ENCODE data around the gene ABR. TPM values are rescaled to one million over a fixed set of nuclear protein-coding genes. Genes with fewer than 3 reads are reported as not detected.

Gene ABR
- total RNA-seq, 1 experiment from 2014 or later = 35.4 TPM

DNA sequence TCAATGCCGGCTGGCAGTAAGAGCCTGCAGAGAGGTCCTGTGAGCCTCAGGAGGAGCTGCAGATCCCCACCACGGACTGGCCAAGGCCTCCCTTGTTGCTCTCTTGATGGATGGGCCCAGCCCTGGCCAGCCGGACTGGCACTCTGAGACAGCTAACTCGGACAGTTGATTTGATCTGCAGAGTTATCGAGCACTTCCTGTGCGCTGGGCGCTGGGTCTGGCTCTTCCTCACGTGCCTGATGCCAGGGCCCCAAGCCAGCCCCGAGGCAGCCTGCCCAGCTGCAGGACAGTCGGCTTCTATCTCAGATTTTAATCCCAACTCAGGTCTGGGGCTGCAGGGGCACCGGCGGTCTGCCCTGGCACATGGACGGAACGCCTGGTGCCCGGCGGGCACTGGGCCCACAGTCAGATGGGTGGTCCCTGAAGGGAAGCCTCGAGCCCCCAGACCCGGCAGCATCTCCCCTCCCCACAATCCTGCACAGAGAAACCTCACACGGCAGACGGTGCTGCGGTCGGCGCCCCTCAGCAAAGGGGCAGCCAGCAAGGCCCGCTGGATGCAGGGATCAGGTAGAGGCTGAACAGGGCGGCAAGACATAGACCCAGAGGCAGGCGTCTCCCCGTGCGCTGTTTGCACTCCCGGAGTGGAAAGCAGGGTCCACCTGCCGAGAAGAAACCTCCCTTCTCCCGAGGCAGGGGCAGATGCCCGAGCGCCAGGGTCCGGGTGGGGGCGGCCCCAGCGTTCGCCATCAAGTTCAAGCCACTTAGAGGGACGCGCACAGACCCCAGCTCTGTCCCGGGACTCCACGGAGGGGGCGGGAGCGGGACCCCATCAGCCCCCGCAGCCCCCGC, 148.9 kb downstream of the ABR start:
- Histone ChIP-seq H3K9me2 (replicated peaks; ENCODE audit: low read length) (no peaks in the 10 kb centered on the region), H3K4me3 (ENCODE audit: low read length) (no peak overlapping the region), H4K20me1 (ENCODE audit: low read length) (no peaks in the 10 kb centered on the region), H3K4me1 (ENCODE audit: insufficient read depth, low read length) (no peaks in the 10 kb centered on the region), H3K27ac (ENCODE audit: low read length) (no peak overlapping the region), H2AFZ (ENCODE audit: low read length) (no peak overlapping the region), H3K9me3 (ENCODE audit: low read length) (no peaks in the 10 kb centered on the region), H3K9ac (ENCODE audit: low read length) (no peak overlapping the region), H3K36me3 (ENCODE audit: low read depth, low read length) (no peaks in the 10 kb centered on the region), H3K4me2 (ENCODE audit: low read length) (no peak overlapping the region), H3K79me2 (ENCODE audit: low read length) (no peaks in the 10 kb centered on the region), H3F3A (ENCODE audit: low read length, unreplicated experiment) (no peaks in the 10 kb centered on the region), H3K27me3 (ENCODE audit: low read length) (no peaks in the 10 kb centered on the region)
- no peak for DNase-seq
- BruUV-seq (replicated peaks) = no TSS peak
- CTCF ChIA-PET = no interaction called here
- TF ChIP-seq, protein P1, sequence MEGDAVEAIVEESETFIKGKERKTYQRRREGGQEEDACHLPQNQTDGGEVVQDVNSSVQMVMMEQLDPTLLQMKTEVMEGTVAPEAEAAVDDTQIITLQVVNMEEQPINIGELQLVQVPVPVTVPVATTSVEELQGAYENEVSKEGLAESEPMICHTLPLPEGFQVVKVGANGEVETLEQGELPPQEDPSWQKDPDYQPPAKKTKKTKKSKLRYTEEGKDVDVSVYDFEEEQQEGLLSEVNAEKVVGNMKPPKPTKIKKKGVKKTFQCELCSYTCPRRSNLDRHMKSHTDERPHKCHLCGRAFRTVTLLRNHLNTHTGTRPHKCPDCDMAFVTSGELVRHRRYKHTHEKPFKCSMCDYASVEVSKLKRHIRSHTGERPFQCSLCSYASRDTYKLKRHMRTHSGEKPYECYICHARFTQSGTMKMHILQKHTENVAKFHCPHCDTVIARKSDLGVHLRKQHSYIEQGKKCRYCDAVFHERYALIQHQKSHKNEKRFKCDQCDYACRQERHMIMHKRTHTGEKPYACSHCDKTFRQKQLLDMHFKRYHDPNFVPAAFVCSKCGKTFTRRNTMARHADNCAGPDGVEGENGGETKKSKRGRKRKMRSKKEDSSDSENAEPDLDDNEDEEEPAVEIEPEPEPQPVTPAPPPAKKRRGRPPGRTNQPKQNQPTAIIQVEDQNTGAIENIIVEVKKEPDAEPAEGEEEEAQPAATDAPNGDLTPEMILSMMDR (conservative IDR thresholded peaks at IDR 0.05; ENCODE audit: low read depth, low read length) = no peak
- no peak for TF ChIP-seq EZH2phosphoT487 (IDR thresholded peaks at IDR 0.05; ENCODE audit: borderline replicate concordance, low read length)
- no peak for TF ChIP-seq EZH2 (IDR thresholded peaks at IDR 0.05; ENCODE audit: low read length, unreplicated experiment)
- POLR2A ChIA-PET (ENCODE audit: unreplicated experiment) = no interaction called here
- intact Hi-C loops (cut with micrococcal nuclease) = no loop called here
- ATAC-seq = no peak

DNA sequence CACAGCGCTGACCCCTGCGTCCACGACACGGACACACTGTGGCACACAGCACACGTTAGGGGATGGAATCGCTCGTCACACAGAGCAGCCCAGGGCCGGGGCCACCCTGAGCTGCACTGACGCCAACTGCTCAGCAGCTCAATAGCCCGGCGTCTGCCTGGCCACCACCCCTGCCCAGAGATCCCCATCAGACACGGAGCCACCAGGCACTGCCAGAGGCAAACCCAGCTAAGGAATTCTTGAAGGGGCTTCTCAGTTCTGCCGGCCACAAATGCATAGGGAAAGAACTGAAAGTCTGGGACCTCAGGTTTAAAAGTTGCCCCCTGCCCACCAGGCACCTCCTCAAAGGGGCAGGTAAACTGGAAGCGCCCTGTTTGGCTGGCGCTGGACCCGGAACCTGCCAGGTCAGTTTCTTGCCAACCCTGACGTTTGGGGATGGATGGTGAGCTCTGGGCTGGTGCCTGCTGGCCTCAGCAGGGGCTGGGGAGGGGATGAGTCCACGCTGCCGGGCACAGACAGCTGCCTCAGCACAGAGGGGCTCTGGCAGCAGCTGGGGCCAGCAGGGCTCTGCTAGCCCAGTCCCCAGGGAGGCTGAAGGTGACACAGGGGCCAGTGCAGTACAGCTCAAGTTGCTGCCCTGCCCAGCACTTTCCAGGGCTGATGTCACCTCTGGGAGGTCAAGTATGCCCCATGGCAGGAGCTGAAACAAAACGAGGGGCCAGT, 149.7 kb downstream of the ABR start:
- no peak overlapping the region for H2AFZ ChIP-seq (ENCODE audit: low read length)
- TF ChIP-seq, protein P1 (conservative IDR thresholded peaks at IDR 0.05; ENCODE audit: low read depth, low read length) = no peak
- TF ChIP-seq EZH2phosphoT487 (IDR thresholded peaks at IDR 0.05; ENCODE audit: borderline replicate concordance, low read length) = no peak
- TF ChIP-seq EZH2 (IDR thresholded peaks at IDR 0.05; ENCODE audit: low read length, unreplicated experiment) = no peak
- no peak overlapping the region for H3K4me3 ChIP-seq (ENCODE audit: low read length)
- POLR2A ChIA-PET (ENCODE audit: unreplicated experiment) = no interaction called here
- H3K36me3 ChIP-seq (ENCODE audit: low read depth, low read length) = no peaks in the 10 kb centered on the region
- H4K20me1 ChIP-seq (ENCODE audit: low read length) = no peaks in the 10 kb centered on the region
- no TSS peak for BruUV-seq (replicated peaks)
- intact Hi-C loops (cut with micrococcal nuclease) = no loop called here
- no peaks in the 10 kb centered on the region for H3F3A ChIP-seq (ENCODE audit: low read length, unreplicated experiment)
- no peak for DNase-seq
- no peaks in the 10 kb centered on the region for H3K4me1 ChIP-seq (ENCODE audit: insufficient read depth, low read length)
- no peak for ATAC-seq
- no peaks in the 10 kb centered on the region for H3K79me2 ChIP-seq (ENCODE audit: low read length)
- H3K9me3 ChIP-seq (ENCODE audit: low read length) = no peaks in the 10 kb centered on the region
- H3K9me2 ChIP-seq (replicated peaks; ENCODE audit: low read length) = no peaks in the 10 kb centered on the region
- H3K9ac ChIP-seq (ENCODE audit: low read length) = no peak overlapping the region
- CTCF ChIA-PET = no interaction called here
- H3K27me3 ChIP-seq (ENCODE audit: low read length) = no peaks in the 10 kb centered on the region
- H3K27ac ChIP-seq (ENCODE audit: low read length) = no peak overlapping the region
- H3K4me2 ChIP-seq (ENCODE audit: low read length) = no peak overlapping the region
